M059J (cell line): Measurements from ENCODE around the gene BTBD2. TPM values are rescaled to one million over a fixed set of nuclear protein-coding genes. Genes with fewer than 3 reads are reported as not detected.

ENCODE experiments used
- DNase-seq: peaks from one replicate; pipeline ENCODE4 v3.0.0-alpha.2; 2012; ENCODE audit warnings: low read depth
- total RNA-seq: library from RNA; depleted of rRNA; stranded (reverse); fragments of >200 nt; shearing (Covaris generic); gene quantifications from 2 replicates; pipeline ENCODE4 v1.2.3, GENCODE V29; 2014; rRNA removed

BTBD2 gene
- total RNA-seq, 1 experiment from 2014 or later, result 63.3 TPM

- no peak for DNase-seq
Observed at GRCh38 chr19:1942934-1943555, 72.5 kb downstream of the BTBD2 start.

DNA sequence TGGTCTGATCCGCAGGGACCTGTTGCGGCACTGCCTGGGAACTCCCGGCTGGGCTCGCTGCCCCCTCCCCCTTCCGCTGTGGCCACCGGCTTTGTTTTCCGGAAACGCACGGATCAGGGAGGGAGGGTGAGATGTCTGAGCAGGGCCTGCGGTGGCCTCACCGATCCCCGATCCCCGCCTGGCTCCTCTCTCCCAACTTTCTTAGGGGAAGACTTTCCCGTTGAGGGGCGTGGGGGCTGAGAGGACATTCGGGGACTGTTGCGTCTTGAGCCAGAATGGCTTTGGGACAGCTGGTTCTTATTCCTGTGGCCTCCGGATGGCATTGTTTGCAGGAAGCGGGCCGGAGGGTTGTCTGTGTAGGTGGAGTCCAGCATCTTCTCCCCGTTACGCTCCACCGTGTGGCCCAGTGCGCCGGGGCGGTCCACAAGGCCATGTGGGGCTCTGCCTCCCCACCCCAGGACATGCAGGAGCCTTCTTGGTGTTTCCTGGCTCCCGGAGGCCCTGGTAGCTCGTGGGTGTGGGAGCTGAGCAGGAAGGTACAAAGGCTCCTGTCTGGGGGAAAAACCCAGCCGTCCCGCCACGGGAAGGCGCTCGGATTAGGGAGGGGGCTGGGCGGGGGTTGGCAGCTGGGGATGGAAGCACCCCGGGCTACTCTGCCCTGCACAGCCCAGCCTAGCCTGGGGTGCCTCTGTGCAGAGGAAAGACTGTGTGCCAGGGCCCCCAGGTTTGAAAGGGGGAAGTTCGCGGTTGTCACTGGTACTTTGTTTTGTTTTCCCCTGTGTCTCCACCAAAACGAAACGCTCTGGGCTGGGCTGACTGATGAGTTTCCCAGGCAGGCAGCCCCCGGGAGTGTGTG, 73.2 kb downstream of the BTBD2 start:
- DNase-seq, result peak; percentile 76

DNA sequence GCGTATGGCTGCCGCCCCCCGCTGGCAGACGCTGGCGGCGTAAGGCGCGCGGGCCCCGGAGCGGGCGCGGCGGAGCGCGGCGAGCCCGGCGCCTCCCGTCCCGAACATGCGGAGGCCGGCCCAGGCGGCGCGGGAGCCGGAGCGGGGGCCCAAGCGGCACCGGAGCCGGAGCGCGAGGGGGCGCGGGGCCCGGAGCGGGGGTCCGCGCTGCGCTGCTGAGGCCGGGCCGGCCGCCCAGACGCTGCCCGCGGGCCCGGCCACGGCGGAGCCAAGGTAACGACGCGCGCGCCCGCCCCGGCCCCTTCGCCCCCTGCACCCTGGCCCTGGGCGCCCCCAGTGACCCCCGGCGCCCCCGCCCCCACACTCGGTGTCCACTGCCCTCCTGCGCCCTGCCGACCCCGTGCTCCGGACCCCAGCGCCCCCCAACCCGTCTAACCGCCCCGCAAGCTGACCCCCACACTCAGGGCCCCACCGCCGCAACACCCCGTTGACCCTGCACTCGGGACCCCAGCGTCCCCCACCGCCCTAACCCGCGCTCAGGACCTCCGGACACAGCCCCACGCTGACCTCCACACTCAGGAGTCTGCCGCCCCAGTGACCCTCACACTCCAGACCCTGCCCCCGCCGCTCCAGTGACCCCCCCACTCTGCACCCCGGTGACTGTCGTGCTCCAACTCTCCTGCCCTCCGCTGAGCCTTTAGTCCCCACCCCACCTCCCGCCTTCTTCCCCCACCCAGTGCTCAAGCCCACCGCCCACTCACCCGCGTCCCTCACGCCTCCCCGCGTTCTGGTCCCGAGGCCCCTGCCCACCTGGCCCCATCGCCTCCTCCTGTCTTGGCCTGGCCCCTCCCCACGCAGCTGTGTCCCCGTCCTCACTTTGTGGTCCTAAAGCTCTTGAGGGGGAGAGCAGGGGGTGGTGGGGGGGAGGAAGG, 74.1 kb downstream of the BTBD2 start, which contains the start of gene CSNK1G2:
TSS of gene CSNK1G2 (plus strand) at position 27 of the 932 bp plus-strand sequence. CDS start 28,601 bp downstream, outside the sequence.
- DNase-seq, result no peak

DNA sequence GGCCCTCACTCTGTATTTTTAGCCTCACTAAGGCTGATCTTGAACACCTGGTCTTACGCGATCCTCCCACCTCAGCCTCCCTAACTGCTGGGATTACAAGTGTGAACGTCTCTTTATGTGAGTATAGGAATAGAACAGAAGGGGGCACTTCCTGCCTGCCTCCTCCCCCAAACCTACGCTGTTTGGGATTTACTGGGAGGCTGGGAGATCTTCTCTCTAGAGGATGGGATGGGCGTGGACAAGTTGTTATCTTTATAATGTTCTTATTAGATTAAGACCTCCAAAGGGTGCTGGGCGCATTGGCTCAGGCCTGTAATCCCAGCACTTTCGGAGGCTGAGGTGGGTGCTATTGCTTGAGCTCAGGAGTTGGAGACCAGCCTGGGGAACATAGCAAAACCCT, 77.4 kb downstream of the BTBD2 start:
- no peak for DNase-seq

DNA sequence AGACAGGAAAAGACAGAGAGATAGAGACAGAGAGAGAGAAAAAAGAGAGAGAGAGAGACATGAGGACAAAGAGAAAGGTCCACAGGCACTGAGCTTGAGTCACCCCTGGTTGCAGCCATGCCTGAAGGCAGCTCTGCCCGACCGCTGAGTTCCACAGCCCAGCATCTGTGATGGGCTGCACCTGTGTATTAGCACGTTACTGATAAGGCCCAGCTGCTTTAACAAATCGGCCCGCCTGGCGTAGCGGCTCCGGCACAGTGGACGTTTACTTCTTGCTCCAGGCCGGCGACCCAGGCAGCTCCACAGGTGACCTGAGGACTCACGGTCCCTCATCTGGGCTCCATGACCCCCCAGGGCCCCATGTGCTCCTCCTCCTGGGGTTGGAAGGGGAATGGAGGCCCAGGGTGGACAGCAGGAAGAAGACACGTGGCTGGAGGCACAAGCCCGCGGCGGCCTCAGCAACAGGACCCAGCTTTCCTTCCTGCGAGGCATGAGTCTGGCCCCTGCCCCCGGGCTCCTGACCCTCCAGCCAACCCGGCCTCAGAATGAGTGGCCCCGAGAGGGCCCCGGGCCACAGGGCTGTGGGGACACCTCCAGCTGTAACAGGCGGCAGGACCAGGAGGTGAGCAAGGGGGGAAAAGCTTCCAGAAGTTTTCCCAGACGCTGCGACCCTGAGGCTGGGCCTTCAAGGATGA, 78.5 kb downstream of the BTBD2 start:
- DNase-seq, result no peak

DNA sequence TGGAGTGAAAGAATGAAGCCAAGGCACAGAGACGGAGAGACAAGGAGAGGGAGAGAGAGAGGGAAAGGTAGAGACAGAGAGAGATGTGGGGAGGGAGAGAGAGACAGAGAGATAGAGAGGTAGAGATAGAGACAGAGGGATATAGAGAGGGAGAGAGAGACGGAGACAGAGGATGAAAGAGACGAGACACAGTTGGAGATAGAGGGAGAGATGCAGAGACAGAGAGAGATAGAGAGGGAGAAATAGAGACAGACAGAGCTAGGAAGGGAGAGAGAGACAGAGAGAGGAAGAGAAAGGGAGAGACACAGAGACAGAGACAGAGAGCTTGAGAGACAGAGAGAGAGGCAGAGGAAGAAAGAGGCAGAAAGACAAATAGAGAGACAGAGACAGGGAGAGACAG, 79.1 kb downstream of the BTBD2 start:
- DNase-seq, result no peak

- DNase-seq, result peak; percentile 46
Observed at GRCh38 chr19:1935484-1936208, 79.9 kb downstream of the BTBD2 start.

Other genes starting within 250 kb of the BTBD2 start
- 5.8 and 6.4 TPM in 2 replicates for gene ATP8B3, start 203.4 kb downstream of the BTBD2 start, total RNA-seq
- gene REXO1, start 167.2 kb downstream of the BTBD2 start, total RNA-seq, result 3.4 and 13.8 TPM in 2 replicates
- gene KLF16, start 152.1 kb downstream of the BTBD2 start, total RNA-seq, result 1.2 and 8.4 TPM in 2 replicates
- 59.0 and 94.1 TPM in 2 replicates for gene ABHD17A, start 130.2 kb downstream of the BTBD2 start, total RNA-seq
- gene ADAT3, start 110.3 kb downstream of the BTBD2 start, total RNA-seq, result 1.0 and 6.7 TPM in 2 replicates
- 75.5 and 98.0 TPM in 2 replicates for gene SCAMP4, start 110.3 kb downstream of the BTBD2 start, total RNA-seq
- gene CSNK1G2, start 74.5 kb downstream of the BTBD2 start, total RNA-seq, result 50.1 and 70.7 TPM in 2 replicates
- gene MKNK2, start 35.5 kb upstream of the BTBD2 start, total RNA-seq, result 60.0 and 80.9 TPM in 2 replicates
- gene MOB3A, start 80.6 kb upstream of the BTBD2 start, total RNA-seq, result 9.6 and 19.1 TPM in 2 replicates
- 0.15 TPM in 1 of 2 replicates, not detected in the other for gene IZUMO4, start 81.2 kb upstream of the BTBD2 start, total RNA-seq
- 61.0 and 93.3 TPM in 2 replicates for gene AP3D1, start 135.9 kb upstream of the BTBD2 start, total RNA-seq
- 4.1 and 11.0 TPM in 2 replicates for gene DOT1L, start 148.2 kb upstream of the BTBD2 start, total RNA-seq
- 75.4 and 79.5 TPM in 2 replicates for gene PLEKHJ1, start 220.6 kb upstream of the BTBD2 start, total RNA-seq
- gene SF3A2, start 221.1 kb upstream of the BTBD2 start, total RNA-seq, result 36.9 and 44.0 TPM in 2 replicates
- gene AMH, start 233.6 kb upstream of the BTBD2 start, total RNA-seq, result 1.5 and 2.9 TPM in 2 replicates
- not detected in 2 replicates for gene JSRP1, start 240.7 kb upstream of the BTBD2 start, total RNA-seq